ENCODE results near the gene E4F1. TPM values are rescaled to one million over a fixed set of nuclear protein-coding genes. Genes with fewer than 3 reads are reported as not detected.

Gene E4F1
- total RNA-seq, 1 experiment from 2014 or later = 41.6 TPM

DNA sequence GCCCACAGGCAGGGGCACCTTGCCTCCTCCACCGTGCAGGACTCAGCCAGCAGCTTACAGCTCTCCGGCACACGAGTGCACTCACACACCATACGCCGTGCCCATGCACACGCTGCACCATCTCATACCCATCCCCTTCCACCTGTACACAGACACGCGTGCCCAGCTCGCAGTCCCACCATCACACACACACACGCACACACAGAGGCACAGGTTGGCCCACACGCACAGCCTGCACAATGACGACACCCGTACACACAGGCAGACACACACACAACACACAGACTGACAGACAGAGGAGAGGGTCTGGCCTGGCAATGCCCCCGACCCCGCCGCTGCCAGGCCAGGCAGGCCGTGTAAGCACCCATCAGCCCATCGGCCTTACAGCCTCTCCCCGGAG is 39.0 kb upstream of the E4F1 start:
- intact Hi-C loops (cut with micrococcal nuclease; ENCODE audit: unreplicated experiment) = no loop called here
- no TSS peak for BruUV-seq (replicated peaks)
- no peak for DNase-seq (ENCODE audit: low spot score)

DNA sequence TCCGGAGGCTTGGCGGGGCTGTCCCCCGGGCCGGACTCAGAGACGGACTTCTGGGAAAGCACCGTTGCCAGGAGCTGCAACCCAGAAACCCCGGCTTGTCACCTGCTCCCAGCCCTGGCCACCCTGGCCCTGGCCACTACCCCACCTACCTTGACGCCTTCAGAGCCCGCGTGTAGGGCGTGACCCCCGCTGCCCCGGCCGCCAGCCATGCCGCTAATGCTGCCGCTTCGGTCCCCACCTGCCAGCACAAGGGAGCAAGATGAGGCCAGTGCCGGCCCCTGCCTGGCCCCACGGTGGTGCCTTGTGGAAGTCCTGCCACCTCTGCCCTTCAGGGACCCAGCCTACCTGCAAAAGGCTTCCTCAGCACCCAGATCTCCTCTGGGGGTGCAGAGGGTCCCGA is 38.4 kb upstream of the E4F1 start:
- ChIA-PET CTCF (interaction anchor here (0.6 kb wide), 1 partner anchor 44 kb away, joined by 3 read pairs; no protein-coding TSS in a partner anchor), POLR2A (ENCODE audit: low non-redundant PET) (no interaction called here)
- Histone ChIP-seq H3K27me3 (replicated peaks; ENCODE audit: insufficient read depth, low read depth, low read length, poor library complexity) (no peaks in the 10 kb centered on the region), H3K9me3 (ENCODE audit: low read depth, low read length, poor library complexity, severe bottlenecking) (no peaks in the 10 kb centered on the region), H3K27ac (ENCODE audit: low read depth, low read length, poor library complexity, severe bottlenecking) (no peak overlapping the region), H3K36me3 (ENCODE audit: insufficient read depth, low read length, poor library complexity, severe bottlenecking) (no peaks in the 10 kb centered on the region), H3K4me1 (ENCODE audit: insufficient read depth, low read length, poor library complexity, severe bottlenecking) (no peaks in the 10 kb centered on the region), H3K4me3 (ENCODE audit: low read depth, low read length, poor library complexity, severe bottlenecking) (no peak overlapping the region)
- no peak for DNase-seq (ENCODE audit: low spot score)
- no peak for TF ChIP-seq EZH2 (IDR thresholded peaks at IDR 0.05; ENCODE audit: borderline replicate concordance, low read depth, low read length, poor library complexity, severe bottlenecking)
- intact Hi-C loops (cut with micrococcal nuclease; ENCODE audit: unreplicated experiment) = no loop called here
- no TSS peak for BruUV-seq (replicated peaks)

More for the DNA sequence above, 39.0 kb upstream of the E4F1 start:
- Histone ChIP-seq H3K4me1 (ENCODE audit: insufficient read depth, low read length, poor library complexity, severe bottlenecking) (no peaks in the 10 kb centered on the region), H3K9me3 (ENCODE audit: low read depth, low read length, poor library complexity, severe bottlenecking) (no peaks in the 10 kb centered on the region), H3K4me3 (ENCODE audit: low read depth, low read length, poor library complexity, severe bottlenecking) (no peak overlapping the region), H3K27me3 (replicated peaks; ENCODE audit: insufficient read depth, low read depth, low read length, poor library complexity) (no peaks in the 10 kb centered on the region), H3K27ac (ENCODE audit: low read depth, low read length, poor library complexity, severe bottlenecking) (no peak overlapping the region), H3K36me3 (ENCODE audit: insufficient read depth, low read length, poor library complexity, severe bottlenecking) (no peaks in the 10 kb centered on the region)
- TF ChIP-seq, protein P1, sequence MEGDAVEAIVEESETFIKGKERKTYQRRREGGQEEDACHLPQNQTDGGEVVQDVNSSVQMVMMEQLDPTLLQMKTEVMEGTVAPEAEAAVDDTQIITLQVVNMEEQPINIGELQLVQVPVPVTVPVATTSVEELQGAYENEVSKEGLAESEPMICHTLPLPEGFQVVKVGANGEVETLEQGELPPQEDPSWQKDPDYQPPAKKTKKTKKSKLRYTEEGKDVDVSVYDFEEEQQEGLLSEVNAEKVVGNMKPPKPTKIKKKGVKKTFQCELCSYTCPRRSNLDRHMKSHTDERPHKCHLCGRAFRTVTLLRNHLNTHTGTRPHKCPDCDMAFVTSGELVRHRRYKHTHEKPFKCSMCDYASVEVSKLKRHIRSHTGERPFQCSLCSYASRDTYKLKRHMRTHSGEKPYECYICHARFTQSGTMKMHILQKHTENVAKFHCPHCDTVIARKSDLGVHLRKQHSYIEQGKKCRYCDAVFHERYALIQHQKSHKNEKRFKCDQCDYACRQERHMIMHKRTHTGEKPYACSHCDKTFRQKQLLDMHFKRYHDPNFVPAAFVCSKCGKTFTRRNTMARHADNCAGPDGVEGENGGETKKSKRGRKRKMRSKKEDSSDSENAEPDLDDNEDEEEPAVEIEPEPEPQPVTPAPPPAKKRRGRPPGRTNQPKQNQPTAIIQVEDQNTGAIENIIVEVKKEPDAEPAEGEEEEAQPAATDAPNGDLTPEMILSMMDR (conservative IDR thresholded peaks at IDR 0.05; ENCODE audit: low read depth, low read length) = no peak
- POLR2A ChIA-PET (ENCODE audit: low non-redundant PET) = no interaction called here
- CTCF ChIA-PET = interaction anchor here (0.5 kb wide), 1 partner anchor 44 kb away, joined by 3 read pairs; no protein-coding TSS in a partner anchor

DNA sequence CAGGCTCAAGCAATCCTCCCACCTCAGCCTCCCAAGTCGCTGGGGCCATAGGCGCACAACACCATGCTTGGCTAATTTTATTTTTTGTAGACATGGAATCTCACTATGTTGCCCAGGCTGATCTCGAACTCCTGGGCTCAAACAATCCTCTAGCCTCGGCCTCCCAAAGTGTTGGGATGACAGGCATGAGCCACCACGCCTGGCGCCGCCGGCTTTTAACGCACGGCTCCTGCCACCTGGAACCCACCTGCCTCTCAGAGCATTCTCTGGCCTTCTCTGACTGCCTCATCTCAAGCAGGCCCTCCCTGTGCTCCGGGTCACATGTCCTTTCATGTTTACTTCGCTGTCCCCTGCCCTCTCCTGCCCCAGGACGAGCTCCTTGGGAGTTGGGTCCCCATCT is 37.3 kb upstream of the E4F1 start:
- intact Hi-C loops (cut with micrococcal nuclease; ENCODE audit: unreplicated experiment) = no loop called here
- POLR2A ChIA-PET (ENCODE audit: low non-redundant PET) = no interaction called here
- H3K4me1 ChIP-seq (ENCODE audit: insufficient read depth, low read length, poor library complexity, severe bottlenecking) = no peaks in the 10 kb centered on the region

DNA sequence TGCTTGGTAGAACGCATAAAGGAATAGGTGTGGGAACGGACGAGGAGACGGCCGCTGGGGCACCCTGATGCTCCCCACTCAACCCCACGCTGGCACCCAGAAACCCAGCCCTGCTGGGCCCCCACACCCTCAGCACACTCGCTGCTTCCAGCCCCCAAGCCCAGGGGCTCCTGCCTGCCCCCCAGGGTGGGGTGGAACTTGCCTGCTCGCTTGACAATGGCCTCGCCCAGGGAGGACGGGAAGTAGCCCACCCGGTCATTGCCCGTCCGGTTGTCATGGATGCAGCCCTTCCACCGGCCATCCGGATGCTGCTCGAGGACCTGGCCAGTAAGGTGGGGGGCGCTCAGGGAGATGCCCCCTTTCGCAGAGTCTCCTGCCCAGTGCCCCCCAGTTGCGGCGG is 36.9 kb upstream of the E4F1 start:
- Histone ChIP-seq H3K9me3 (ENCODE audit: low read depth, low read length, poor library complexity, severe bottlenecking) (no peaks in the 10 kb centered on the region), H3K27ac (ENCODE audit: low read depth, low read length, poor library complexity, severe bottlenecking) (no peak overlapping the region), H3K36me3 (ENCODE audit: insufficient read depth, low read length, poor library complexity, severe bottlenecking) (no peaks in the 10 kb centered on the region), H3K4me3 (ENCODE audit: low read depth, low read length, poor library complexity, severe bottlenecking) (no peak overlapping the region), H3K4me1 (ENCODE audit: insufficient read depth, low read length, poor library complexity, severe bottlenecking) (no peaks in the 10 kb centered on the region), H3K27me3 (replicated peaks; ENCODE audit: insufficient read depth, low read depth, low read length, poor library complexity) (no peaks in the 10 kb centered on the region)
- no peak for TF ChIP-seq EZH2 (IDR thresholded peaks at IDR 0.05; ENCODE audit: borderline replicate concordance, low read depth, low read length, poor library complexity, severe bottlenecking)
- TF ChIP-seq, protein P1 (conservative IDR thresholded peaks at IDR 0.05; ENCODE audit: low read depth, low read length) = no peak
- intact Hi-C loops (cut with micrococcal nuclease; ENCODE audit: unreplicated experiment) = no loop called here
- ChIA-PET CTCF (no interaction called here), POLR2A (ENCODE audit: low non-redundant PET) (no interaction called here)
- DNase-seq (ENCODE audit: low spot score) = no peak
- no TSS peak for BruUV-seq (replicated peaks)

More for the DNA sequence above, 37.3 kb upstream of the E4F1 start:
- no TSS peak for BruUV-seq (replicated peaks)
- Histone ChIP-seq H3K27ac (ENCODE audit: low read depth, low read length, poor library complexity, severe bottlenecking) (no peak overlapping the region), H3K4me3 (ENCODE audit: low read depth, low read length, poor library complexity, severe bottlenecking) (no peak overlapping the region), H3K9me3 (ENCODE audit: low read depth, low read length, poor library complexity, severe bottlenecking) (no peaks in the 10 kb centered on the region), H3K36me3 (ENCODE audit: insufficient read depth, low read length, poor library complexity, severe bottlenecking) (no peaks in the 10 kb centered on the region), H3K27me3 (replicated peaks; ENCODE audit: insufficient read depth, low read depth, low read length, poor library complexity) (no peaks in the 10 kb centered on the region)
- TF ChIP-seq EZH2 (IDR thresholded peaks at IDR 0.05; ENCODE audit: borderline replicate concordance, low read depth, low read length, poor library complexity, severe bottlenecking) = no peak
- TF ChIP-seq, protein P1 (conservative IDR thresholded peaks at IDR 0.05; ENCODE audit: low read depth, low read length) = no peak
- CTCF ChIA-PET = no interaction called here
- no peak for DNase-seq (ENCODE audit: low spot score)
